WTC11 (cell line): ENCODE results near the gene BEND6. TPM values are rescaled to one million over a fixed set of nuclear protein-coding genes. Genes with fewer than 3 reads are reported as not detected.
A peak's percentile ranks its signal among the peaks of the same experiment; 100 is the strongest.

Experiments
- ATAC-seq: fragments of 200-7000 bp; cut with Tn5 transposase; 2 replicates; pipeline ENCODE4 v1.10.0; 2021; ENCODE audit warnings: mild to moderate bottlenecking, moderate library complexity
- CTCF ChIA-PET: fragments of 300-600 bp; sonication (Branson Sonifier 250); formaldehyde crosslinking; loops from one replicate; lab custom pipeline; 2021; ENCODE audit warnings: antibody characterized with exemption; lab: Charles Lee
- POLR2A ChIA-PET: fragments of 350-600 bp; sonication (Branson Sonifier 250); formaldehyde crosslinking; loops from one replicate; lab custom pipeline; 2021; ENCODE audit warnings: antibody characterized with exemption; lab: Charles Lee
- DNase-seq: peaks from one replicate; pipeline ENCODE4 v3.0.0; 2021; ENCODE audit warnings: low spot score
- H3K27ac Mint-ChIP-seq: 2 replicates; pipeline ENCODE4 v1.8.0; 2021; ENCODE audit warnings: mixed read lengths
- H3K27me3 Mint-ChIP-seq: 2 replicates; pipeline ENCODE4 v1.8.0; 2021; ENCODE audit warnings: low read depth, mild to moderate bottlenecking, moderate library complexity, mixed read lengths
- H3K36me3 Mint-ChIP-seq: 2 replicates; pipeline ENCODE4 v1.8.0; 2021; ENCODE audit warnings: mixed read lengths
- H3K4me1 Mint-ChIP-seq: 2 replicates; pipeline ENCODE4 v1.8.0; 2022; ENCODE audit warnings: mixed read lengths
- H3K4me3 Mint-ChIP-seq: 2 replicates; pipeline ENCODE4 v1.8.0; 2021; ENCODE audit warnings: mild to moderate bottlenecking, moderate library complexity, mixed read lengths
- H3K9me3 Mint-ChIP-seq: 2 replicates; pipeline ENCODE4 v1.8.0; 2021; ENCODE audit warnings: mixed read lengths
- E2F4 ChIP-seq: sonication (generic); formaldehyde crosslinking; IDR thresholded peaks from 2 replicates; pipeline ENCODE4 v1.8.1; 2022; ENCODE audit warnings: low read depth, mild to moderate bottlenecking, moderate library complexity, missing genetic modification reagents, borderline replicate concordance
- ERG ChIP-seq: fragments of 250-450 bp; sonication (Bioruptor Pico); IDR thresholded peaks from 2 replicates; pipeline ENCODE4 v1.8.0; 2021; ENCODE audit warnings: mild to moderate bottlenecking
- ETV6 ChIP-seq: sonication (generic); formaldehyde crosslinking; IDR thresholded peaks from 2 replicates; pipeline ENCODE4 v1.8.1; 2022; ENCODE audit warnings: mild to moderate bottlenecking, missing genetic modification reagents
- FOXK1 ChIP-seq: sonication (generic); formaldehyde crosslinking; IDR thresholded peaks from 2 replicates; pipeline ENCODE4 v1.8.0; 2022; ENCODE audit warnings: mild to moderate bottlenecking, moderate library complexity, missing genetic modification reagents
- GABPB1 ChIP-seq: sonication (generic); formaldehyde crosslinking; IDR thresholded peaks from 2 replicates; pipeline ENCODE4 v1.8.1; 2023; ENCODE audit warnings: mild to moderate bottlenecking, missing genetic modification reagents
- HMGA2 ChIP-seq: fragments of 250-450 bp; sonication (Bioruptor Pico); IDR thresholded peaks from 2 replicates; pipeline ENCODE4 v1.4.0; 2021; ENCODE audit warnings: mild to moderate bottlenecking, moderate library complexity
- IRF1 ChIP-seq: sonication (generic); formaldehyde crosslinking; IDR thresholded peaks from 2 replicates; pipeline ENCODE4 v1.8.0; 2023; ENCODE audit warnings: missing genetic modification reagents
- JUN ChIP-seq: sonication (generic); formaldehyde crosslinking; IDR thresholded peaks from 2 replicates; pipeline ENCODE4 v1.8.0; 2023; ENCODE audit warnings: mild to moderate bottlenecking, missing genetic modification reagents
- KAT7 ChIP-seq: sonication (generic); formaldehyde crosslinking; IDR thresholded peaks from 2 replicates; pipeline ENCODE4 v1.8.1; 2023; ENCODE audit warnings: missing genetic modification reagents, mild to moderate bottlenecking, borderline replicate concordance
- MXD4 ChIP-seq: fragments of 250-450 bp; sonication (Bioruptor Pico); IDR thresholded peaks from 2 replicates; pipeline ENCODE4 v1.8.0; 2021; ENCODE audit warnings: mild to moderate bottlenecking, moderate library complexity, borderline replicate concordance
- SMAD3 ChIP-seq: sonication (generic); formaldehyde crosslinking; IDR thresholded peaks from 2 replicates; pipeline ENCODE4 v1.8.0; 2022; ENCODE audit warnings: missing genetic modification reagents, mild to moderate bottlenecking, borderline replicate concordance
- SOX15 ChIP-seq: fragments of 250-450 bp; sonication (Bioruptor Pico); IDR thresholded peaks from 2 replicates; pipeline ENCODE4 v1.9.0; 2021; ENCODE audit warnings: mild to moderate bottlenecking
- SP1 ChIP-seq: sonication (generic); formaldehyde crosslinking; conservative IDR thresholded peaks from 2 replicates; pipeline ENCODE4 v1.8.1; 2022; ENCODE audit warnings: missing genetic modification reagents
- STAT6 ChIP-seq: sonication (generic); formaldehyde crosslinking; conservative IDR thresholded peaks from 2 replicates; pipeline ENCODE4 v1.8.1; 2023; ENCODE audit warnings: mild to moderate bottlenecking, low read depth, missing genetic modification reagents, moderate library complexity
- ZNF138 ChIP-seq: sonication (generic); formaldehyde crosslinking; conservative IDR thresholded peaks from 2 replicates; pipeline ENCODE4 v1.8.1; 2022; ENCODE audit warnings: mild to moderate bottlenecking, moderate library complexity, missing genetic modification reagents
- ZNF219 ChIP-seq: sonication (generic); formaldehyde crosslinking; IDR thresholded peaks from 2 replicates; pipeline ENCODE4 v1.8.0; 2023; ENCODE audit warnings: missing genetic modification reagents, mild to moderate bottlenecking, borderline replicate concordance
- ZNF263 ChIP-seq: sonication (generic); formaldehyde crosslinking; IDR thresholded peaks from 2 replicates; pipeline ENCODE4 v1.8.1; 2022; ENCODE audit warnings: low read depth, mild to moderate bottlenecking, moderate library complexity, missing genetic modification reagents
- ZSCAN18 ChIP-seq: fragments of 250-450 bp; sonication (Bioruptor Pico); IDR thresholded peaks from 2 replicates; pipeline ENCODE4 v2.1.2; 2022; ENCODE audit warnings: mild to moderate bottlenecking, moderate library complexity
- total RNA-seq: library from RNA; stranded (reverse); gene quantifications from 3 replicates; pipeline ENCODE4 v1.2.3, GENCODE V29; 2021

Gene BEND6
- total RNA-seq, 1 experiment from 2014 or later, result 1.5 TPM

- ATAC-seq, result no peak
- Mint-ChIP-seq H3K27ac (no peak overlapping the region), H3K4me1 (peaks cover 8% of the 10 kb centered on the region), H3K9me3 (no peaks in the 10 kb centered on the region), H3K4me3 (no peak overlapping the region), H3K27me3 (no peaks in the 10 kb centered on the region), H3K36me3 (no peaks in the 10 kb centered on the region)
- TF ChIP-seq ZNF138 (no peak), STAT6 (CRISPR knock-in tag) (no peak)
- DNase-seq, result no peak
- ChIA-PET CTCF (interaction anchor here (0.6 to 2.2 kb wide), 3 partner anchors 58 to 60 kb away, joined by 3 to 6 read pairs (median 6); no protein-coding TSS in a partner anchor), POLR2A (no interaction called here)
Observed at GRCh38 chr6:56962441-56962840, 7.5 kb downstream of the BEND6 start.

- no peak overlapping the region for H3K4me3 Mint-ChIP-seq
- DNase-seq (no peak), ATAC-seq (peak; percentile 84)
- no peaks in the 10 kb centered on the region for H3K9me3 Mint-ChIP-seq
- peak overlapping the region; percentile 79 for H3K27ac Mint-ChIP-seq
- peaks cover 8% of the 10 kb centered on the region for H3K4me1 Mint-ChIP-seq
- CTCF ChIA-PET, result interaction anchor here (0.6 to 1.5 kb wide), 2 partner anchors 8 to 59 kb away, joined by 3 to 6 read pairs; partner anchors contain the start of gene BEND6
- H3K36me3 Mint-ChIP-seq, result no peaks in the 10 kb centered on the region
- no peaks in the 10 kb centered on the region for H3K27me3 Mint-ChIP-seq
- TF ChIP-seq MXD4 (CRISPR knock-in tag), result no peak
- no peak for TF ChIP-seq SMAD3 (CRISPR knock-in tag)
- TF ChIP-seq ZSCAN18 (CRISPR knock-in tag), result no peak
- TF ChIP-seq KAT7 (CRISPR knock-in tag), result no peak
- TF ChIP-seq GABPB1 (CRISPR knock-in tag), result no peak
- TF ChIP-seq ZNF219 (CRISPR knock-in tag), result no peak
- no peak for TF ChIP-seq FOXK1 (CRISPR knock-in tag)
- no peak for TF ChIP-seq JUN (CRISPR knock-in tag)
- no peak for TF ChIP-seq ZNF263
- TF ChIP-seq ERG (CRISPR knock-in tag), result no peak
- TF ChIP-seq ETV6 (CRISPR knock-in tag), result no peak
- no peak for TF ChIP-seq IRF1 (CRISPR knock-in tag)
- no peak for TF ChIP-seq SP1 (CRISPR knock-in tag)
- TF ChIP-seq, all 79 proteins: peak for 0
- POLR2A ChIA-PET, result no interaction called here
Observed at GRCh38 chr6:56963043-56963442, 8.1 kb downstream of the BEND6 start.

GRCh38 chr6:56963793-56964192 lies 8.9 kb downstream of the BEND6 start:
- no peaks in the 10 kb centered on the region for H3K36me3 Mint-ChIP-seq
- ChIA-PET CTCF (interaction anchor here (1.5 kb wide), 1 partner anchor 9 kb away, joined by 6 read pairs; the partner anchor contains the start of gene BEND6), POLR2A (no interaction called here)
- ATAC-seq, result no peak
- no peaks in the 10 kb centered on the region for H3K9me3 Mint-ChIP-seq
- DNase-seq, result no peak
- H3K27ac Mint-ChIP-seq, result no peak overlapping the region
- TF ChIP-seq E2F4 (CRISPR knock-in tag) (no peak), SOX15 (CRISPR knock-in tag) (no peak), HMGA2 (peak; percentile 94; the same call in 1 of the 2 replicates)
- no peak overlapping the region for H3K4me3 Mint-ChIP-seq
- peaks cover 8% of the 10 kb centered on the region for H3K4me1 Mint-ChIP-seq
- no peaks in the 10 kb centered on the region for H3K27me3 Mint-ChIP-seq
